ENCODE results near the gene HOXB6. TPM values are rescaled to one million over a fixed set of nuclear protein-coding genes. Genes with fewer than 3 reads are reported as not detected.

Gene HOXB6
- total RNA-seq, 1 experiment from 2014 or later = 19.8 TPM

DNA sequence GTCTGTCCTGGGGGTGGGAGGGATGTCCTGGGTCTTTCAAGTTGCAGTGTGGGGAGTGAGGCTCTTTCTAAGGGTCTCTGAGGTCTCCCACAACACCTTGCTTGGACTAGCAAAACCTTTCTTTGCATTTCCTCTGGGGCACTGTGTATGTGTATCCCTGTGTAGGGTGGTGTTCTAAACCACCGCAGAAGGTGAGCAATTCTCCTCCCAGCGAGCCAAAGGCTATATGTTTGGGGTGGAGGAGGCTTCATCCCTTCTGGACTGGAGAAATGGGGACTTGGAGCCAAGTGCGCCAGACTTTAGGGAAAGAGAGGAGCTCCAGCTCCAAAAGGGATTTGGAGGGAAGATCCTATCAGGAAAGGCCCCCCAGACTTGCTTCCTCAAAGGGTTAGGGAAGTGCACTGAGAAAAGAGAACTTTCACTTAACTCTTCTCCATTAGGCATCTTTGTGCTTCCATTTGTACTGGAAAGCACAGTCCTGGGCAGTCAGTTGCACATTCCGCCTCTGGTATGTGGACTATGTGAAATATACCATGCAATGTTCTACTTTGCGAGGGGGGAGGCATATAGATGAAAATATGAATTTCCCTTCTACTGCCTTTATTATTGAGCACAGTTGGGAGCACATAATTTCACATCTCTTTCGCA lies 40.2 kb upstream of the HOXB6 start:
- ChIA-PET CTCF (no interaction called here), POLR2A (ENCODE audit: low non-redundant PET) (no interaction called here)
- Histone ChIP-seq H3K9me3 (ENCODE audit: low read depth, low read length, poor library complexity, severe bottlenecking) (no peaks in the 10 kb centered on the region), H3K4me3 (ENCODE audit: low read depth, low read length, poor library complexity, severe bottlenecking) (no peak overlapping the region), H3K36me3 (ENCODE audit: insufficient read depth, low read length, poor library complexity, severe bottlenecking) (no peaks in the 10 kb centered on the region), H3K27me3 (replicated peaks; ENCODE audit: insufficient read depth, low read depth, low read length, poor library complexity) (peaks cover 22% of the 10 kb centered on the region), H3K27ac (ENCODE audit: low read depth, low read length, poor library complexity, severe bottlenecking) (no peak overlapping the region), H3K4me1 (ENCODE audit: insufficient read depth, low read length, poor library complexity, severe bottlenecking) (peaks cover 6% of the 10 kb centered on the region)
- no peak for TF ChIP-seq EZH2 (IDR thresholded peaks at IDR 0.05; ENCODE audit: borderline replicate concordance, low read depth, low read length, poor library complexity, severe bottlenecking)
- TF ChIP-seq, protein P1, sequence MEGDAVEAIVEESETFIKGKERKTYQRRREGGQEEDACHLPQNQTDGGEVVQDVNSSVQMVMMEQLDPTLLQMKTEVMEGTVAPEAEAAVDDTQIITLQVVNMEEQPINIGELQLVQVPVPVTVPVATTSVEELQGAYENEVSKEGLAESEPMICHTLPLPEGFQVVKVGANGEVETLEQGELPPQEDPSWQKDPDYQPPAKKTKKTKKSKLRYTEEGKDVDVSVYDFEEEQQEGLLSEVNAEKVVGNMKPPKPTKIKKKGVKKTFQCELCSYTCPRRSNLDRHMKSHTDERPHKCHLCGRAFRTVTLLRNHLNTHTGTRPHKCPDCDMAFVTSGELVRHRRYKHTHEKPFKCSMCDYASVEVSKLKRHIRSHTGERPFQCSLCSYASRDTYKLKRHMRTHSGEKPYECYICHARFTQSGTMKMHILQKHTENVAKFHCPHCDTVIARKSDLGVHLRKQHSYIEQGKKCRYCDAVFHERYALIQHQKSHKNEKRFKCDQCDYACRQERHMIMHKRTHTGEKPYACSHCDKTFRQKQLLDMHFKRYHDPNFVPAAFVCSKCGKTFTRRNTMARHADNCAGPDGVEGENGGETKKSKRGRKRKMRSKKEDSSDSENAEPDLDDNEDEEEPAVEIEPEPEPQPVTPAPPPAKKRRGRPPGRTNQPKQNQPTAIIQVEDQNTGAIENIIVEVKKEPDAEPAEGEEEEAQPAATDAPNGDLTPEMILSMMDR (conservative IDR thresholded peaks at IDR 0.05; ENCODE audit: low read depth, low read length) = no peak
- intact Hi-C loops (cut with micrococcal nuclease; ENCODE audit: unreplicated experiment) = no loop called here
- DNase-seq (ENCODE audit: low spot score) = no peak
- no TSS peak for BruUV-seq (replicated peaks)

DNA sequence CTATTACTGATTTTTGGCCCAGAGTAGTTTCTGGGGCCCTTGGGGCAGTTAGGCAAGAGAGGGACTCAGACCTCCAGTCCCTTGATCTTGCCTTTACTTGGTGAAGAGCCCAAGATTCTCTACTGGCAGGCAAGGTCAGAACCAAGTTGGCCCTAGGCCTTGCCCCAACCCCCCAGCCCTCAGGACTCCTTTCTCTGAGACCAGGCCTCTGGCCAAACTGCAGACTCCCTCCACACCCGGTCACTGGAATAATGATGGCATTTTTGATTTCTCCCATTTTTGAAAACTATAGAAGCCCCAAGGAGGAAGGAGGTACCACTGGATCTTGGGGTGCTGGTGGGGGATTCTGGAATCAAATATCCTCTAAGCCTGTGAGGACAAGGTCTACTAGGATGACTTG lies 39.4 kb upstream of the HOXB6 start:
- H3K4me1 ChIP-seq (ENCODE audit: insufficient read depth, low read length, poor library complexity, severe bottlenecking) = peaks cover 6% of the 10 kb centered on the region
- no peak for TF ChIP-seq EZH2 (IDR thresholded peaks at IDR 0.05; ENCODE audit: borderline replicate concordance, low read depth, low read length, poor library complexity, severe bottlenecking)
- H3K27ac ChIP-seq (ENCODE audit: low read depth, low read length, poor library complexity, severe bottlenecking) = no peak overlapping the region
- no TSS peak for BruUV-seq (replicated peaks)
- ChIA-PET CTCF (interaction anchor here (1.0 kb wide), 1 partner anchor 235 kb away, joined by 4 read pairs; no protein-coding TSS in a partner anchor), POLR2A (ENCODE audit: low non-redundant PET) (no interaction called here)
- DNase-seq (ENCODE audit: low spot score) = no peak
- H3K4me3 ChIP-seq (ENCODE audit: low read depth, low read length, poor library complexity, severe bottlenecking) = no peak overlapping the region
- no peaks in the 10 kb centered on the region for H3K9me3 ChIP-seq (ENCODE audit: low read depth, low read length, poor library complexity, severe bottlenecking)
- no peaks in the 10 kb centered on the region for H3K36me3 ChIP-seq (ENCODE audit: insufficient read depth, low read length, poor library complexity, severe bottlenecking)
- peaks cover 22% of the 10 kb centered on the region for H3K27me3 ChIP-seq (replicated peaks; ENCODE audit: insufficient read depth, low read depth, low read length, poor library complexity)
- intact Hi-C loops (cut with micrococcal nuclease; ENCODE audit: unreplicated experiment) = no loop called here

DNA sequence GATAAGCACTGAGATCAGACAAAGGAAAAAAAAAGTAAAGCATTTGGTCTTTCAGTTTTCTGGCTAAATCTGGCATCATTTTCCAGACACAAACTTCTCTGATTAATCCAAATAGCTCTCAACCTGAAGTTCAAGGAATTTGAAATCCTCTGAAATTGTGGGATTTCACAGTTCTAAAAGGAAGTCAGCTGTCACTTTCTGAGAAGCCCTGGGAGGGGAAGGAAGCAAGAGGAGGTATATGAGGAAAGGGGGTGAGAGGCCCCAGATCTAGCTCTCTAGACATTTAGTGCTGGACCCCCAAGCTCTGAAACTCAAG lies 38.9 kb upstream of the HOXB6 start:
- peaks cover 22% of the 10 kb centered on the region for H3K27me3 ChIP-seq (replicated peaks; ENCODE audit: insufficient read depth, low read depth, low read length, poor library complexity)
- no TSS peak for BruUV-seq (replicated peaks)
- POLR2A ChIA-PET (ENCODE audit: low non-redundant PET) = no interaction called here
- H3K4me1 ChIP-seq (ENCODE audit: insufficient read depth, low read length, poor library complexity, severe bottlenecking) = peaks cover 6% of the 10 kb centered on the region
- DNase-seq (ENCODE audit: low spot score) = no peak
- no peaks in the 10 kb centered on the region for H3K36me3 ChIP-seq (ENCODE audit: insufficient read depth, low read length, poor library complexity, severe bottlenecking)
- no peak overlapping the region for H3K27ac ChIP-seq (ENCODE audit: low read depth, low read length, poor library complexity, severe bottlenecking)
- H3K9me3 ChIP-seq (ENCODE audit: low read depth, low read length, poor library complexity, severe bottlenecking) = no peaks in the 10 kb centered on the region
- intact Hi-C loops (cut with micrococcal nuclease; ENCODE audit: unreplicated experiment) = no loop called here
- TF ChIP-seq, protein P1 (conservative IDR thresholded peaks at IDR 0.05; ENCODE audit: low read depth, low read length) = no peak
- no peak for TF ChIP-seq EZH2 (IDR thresholded peaks at IDR 0.05; ENCODE audit: borderline replicate concordance, low read depth, low read length, poor library complexity, severe bottlenecking)
- CTCF ChIA-PET = interaction anchor here (1.0 kb wide), 1 partner anchor 235 kb away, joined by 4 read pairs; no protein-coding TSS in a partner anchor
- H3K4me3 ChIP-seq (ENCODE audit: low read depth, low read length, poor library complexity, severe bottlenecking) = no peak overlapping the region
